Measurements from ENCODE around the gene RNF43.

Gene RNF43

GRCh38 chr17:58371300-58371950 is 45.9 kb downstream of the RNF43 start:
- no peak overlapping the region for H3K27ac ChIP-seq (ENCODE audit: low read depth, low read length)
- 93% methylated on average over 6 of the region's 6 CpGs for WGBS
- no peaks in the 10 kb centered on the region for H3K9me3 ChIP-seq (ENCODE audit: insufficient read depth, low read depth, low read length)
- H3K27me3 ChIP-seq (ENCODE audit: insufficient read depth, low read length): no peaks in the 10 kb centered on the region
- peaks cover 11% of the 10 kb centered on the region for H3K4me1 ChIP-seq (ENCODE audit: insufficient read depth, low read length)
- no peaks in the 10 kb centered on the region for H3K36me3 ChIP-seq (ENCODE audit: insufficient read depth, low read length)
- no peak overlapping the region for H3K4me3 ChIP-seq (ENCODE audit: low read length)
- H3K9ac ChIP-seq (ENCODE audit: low read depth, low read length): no peak overlapping the region

- WGBS: 92% methylated on average over 9 of the region's 9 CpGs
- H3K36me3 ChIP-seq (ENCODE audit: insufficient read depth, low read length): no peaks in the 10 kb centered on the region
- no peaks in the 10 kb centered on the region for H3K27me3 ChIP-seq (ENCODE audit: insufficient read depth, low read length)
- no peak overlapping the region for H3K4me3 ChIP-seq (ENCODE audit: low read length)
- no peak overlapping the region for H3K27ac ChIP-seq (ENCODE audit: low read depth, low read length)
- peaks cover 3% of the 10 kb centered on the region; the same call in 1 of the 2 replicates for H3K4me1 ChIP-seq (ENCODE audit: insufficient read depth, low read length)
- H3K9ac ChIP-seq (ENCODE audit: low read depth, low read length): no peak overlapping the region
- H3K9me3 ChIP-seq (ENCODE audit: insufficient read depth, low read depth, low read length): no peaks in the 10 kb centered on the region
Observed at GRCh38 chr17:58370716-58371115, 46.6 kb downstream of the RNF43 start.

GRCh38 chr17:58370309-58370708 is 47.0 kb downstream of the RNF43 start:
- Histone ChIP-seq H3K9ac (ENCODE audit: low read depth, low read length) (no peak overlapping the region), H3K27me3 (ENCODE audit: insufficient read depth, low read length) (no peaks in the 10 kb centered on the region), H3K36me3 (ENCODE audit: insufficient read depth, low read length) (no peaks in the 10 kb centered on the region), H3K4me1 (ENCODE audit: insufficient read depth, low read length) (no peaks in the 10 kb centered on the region), H3K27ac (ENCODE audit: low read depth, low read length) (no peak overlapping the region), H3K9me3 (ENCODE audit: insufficient read depth, low read depth, low read length) (no peaks in the 10 kb centered on the region), H3K4me3 (ENCODE audit: low read length) (no peak overlapping the region)
- 91% methylated on average over 4 of the region's 5 CpGs for WGBS

- H3K4me1 ChIP-seq (ENCODE audit: insufficient read depth, low read length): peaks cover 2% of the 10 kb centered on the region; the same call in 1 of the 2 replicates
- H3K9me3 ChIP-seq (ENCODE audit: insufficient read depth, low read depth, low read length): no peaks in the 10 kb centered on the region
- no peak overlapping the region; the same call in 1 of the 2 replicates for H3K9ac ChIP-seq (ENCODE audit: low read depth, low read length)
- H3K4me3 ChIP-seq (ENCODE audit: low read length): no peak overlapping the region
- H3K27me3 ChIP-seq (ENCODE audit: insufficient read depth, low read length): no peaks in the 10 kb centered on the region
- no peaks in the 10 kb centered on the region for H3K36me3 ChIP-seq (ENCODE audit: insufficient read depth, low read length)
- no peak overlapping the region for H3K27ac ChIP-seq (ENCODE audit: low read depth, low read length)
- 87% methylated on average over 5 of the region's 5 CpGs for WGBS
Observed at GRCh38 chr17:58369214-58370031, 47.9 kb downstream of the RNF43 start.

GRCh38 chr17:58368860-58369213 is 48.5 kb downstream of the RNF43 start:
- Histone ChIP-seq H3K4me1 (ENCODE audit: insufficient read depth, low read length) (peaks cover 7% of the 10 kb centered on the region; the same call in 1 of the 2 replicates), H3K9ac (ENCODE audit: low read depth, low read length) (no peak overlapping the region; the same call in 1 of the 2 replicates), H3K36me3 (ENCODE audit: insufficient read depth, low read length) (no peaks in the 10 kb centered on the region), H3K27ac (ENCODE audit: low read depth, low read length) (no peak overlapping the region), H3K27me3 (ENCODE audit: insufficient read depth, low read length) (no peaks in the 10 kb centered on the region), H3K9me3 (ENCODE audit: insufficient read depth, low read depth, low read length) (no peaks in the 10 kb centered on the region), H3K4me3 (ENCODE audit: low read length) (no peak overlapping the region)
- 97% methylated on average over 3 of the region's 3 CpGs for WGBS
